ENCODE measurements around the gene SET.

DNA sequence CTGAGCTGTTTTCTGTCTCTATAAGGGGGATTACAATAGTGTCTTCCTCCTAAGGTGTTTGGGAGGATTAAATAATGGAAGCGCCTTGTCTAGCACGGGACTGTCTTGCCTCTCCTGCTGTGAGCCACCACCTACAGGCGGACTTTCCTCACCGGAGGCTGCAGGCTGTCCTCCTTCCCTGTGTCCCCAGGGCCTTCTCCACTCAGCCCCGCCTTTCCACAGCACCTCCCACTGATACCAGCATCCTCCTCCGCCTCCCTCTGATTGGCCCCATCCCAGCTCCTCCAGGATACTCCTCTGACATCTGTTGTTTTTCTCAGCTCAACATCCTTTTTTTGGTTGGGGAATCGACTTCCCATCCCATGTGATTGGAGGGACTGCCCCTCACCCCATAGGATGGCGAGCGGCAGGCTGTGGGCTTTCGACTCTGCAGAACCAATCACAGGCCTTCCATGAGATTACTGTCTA lies 35.8 kb downstream of the SET start:
- TF ChIP-seq TCF7L2 (IDR thresholded peaks at IDR 0.05; ENCODE audit: low read depth, low read length) = no peak
- TF ChIP-seq, protein P1, sequence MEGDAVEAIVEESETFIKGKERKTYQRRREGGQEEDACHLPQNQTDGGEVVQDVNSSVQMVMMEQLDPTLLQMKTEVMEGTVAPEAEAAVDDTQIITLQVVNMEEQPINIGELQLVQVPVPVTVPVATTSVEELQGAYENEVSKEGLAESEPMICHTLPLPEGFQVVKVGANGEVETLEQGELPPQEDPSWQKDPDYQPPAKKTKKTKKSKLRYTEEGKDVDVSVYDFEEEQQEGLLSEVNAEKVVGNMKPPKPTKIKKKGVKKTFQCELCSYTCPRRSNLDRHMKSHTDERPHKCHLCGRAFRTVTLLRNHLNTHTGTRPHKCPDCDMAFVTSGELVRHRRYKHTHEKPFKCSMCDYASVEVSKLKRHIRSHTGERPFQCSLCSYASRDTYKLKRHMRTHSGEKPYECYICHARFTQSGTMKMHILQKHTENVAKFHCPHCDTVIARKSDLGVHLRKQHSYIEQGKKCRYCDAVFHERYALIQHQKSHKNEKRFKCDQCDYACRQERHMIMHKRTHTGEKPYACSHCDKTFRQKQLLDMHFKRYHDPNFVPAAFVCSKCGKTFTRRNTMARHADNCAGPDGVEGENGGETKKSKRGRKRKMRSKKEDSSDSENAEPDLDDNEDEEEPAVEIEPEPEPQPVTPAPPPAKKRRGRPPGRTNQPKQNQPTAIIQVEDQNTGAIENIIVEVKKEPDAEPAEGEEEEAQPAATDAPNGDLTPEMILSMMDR (IDR thresholded peaks at IDR 0.05) = no peak
- no peak for TF ChIP-seq POLR2AphosphoS5 (IDR thresholded peaks at IDR 0.05; ENCODE audit: low read depth, low read length)
- no peak for TF ChIP-seq REST (IDR thresholded peaks at IDR 0.05; ENCODE audit: insufficient read depth in 1 of 2, low read depth in 2 of 2, low read length in 1 of 2)
